A673 (cell line): ENCODE data around the gene PAGR1. TPM values are rescaled to one million over a fixed set of nuclear protein-coding genes. Genes with fewer than 3 reads are reported as not detected.

Experiments
- BruUV-seq: library from RNA; stranded (reverse); fragments of 400-500 nt; replicated peaks from 2 replicates; lab custom pipeline; 2021; lab: Mats Ljungman, UMichigan
- CTCF ChIA-PET: fragments of 300-600 bp; sonication (Branson Sonifier 250); formaldehyde crosslinking; loops from one replicate; lab custom pipeline; 2022; ENCODE audit warnings: antibody characterized with exemption; lab: Charles Lee
- POLR2A ChIA-PET: fragments of 300-600 bp; sonication (Branson Sonifier 250); formaldehyde crosslinking; loops from one replicate; lab custom pipeline; 2022; ENCODE audit warnings: antibody characterized with exemption; ENCODE audit not compliant: low non-redundant PET; lab: Charles Lee
- DNase-seq: peaks from one replicate; pipeline ENCODE4 v3.0.0-alpha.2; 2015; ENCODE audit warnings: low spot score
- H3K27ac ChIP-seq: fragments of 200-600 bp; sonication (generic); 2 replicates; pipeline ENCODE4 v1.5.1; 2016; ENCODE audit warnings: mixed run types, low read depth, mild to moderate bottlenecking, mixed read lengths, antibody characterized with exemption, low read length; ENCODE audit not compliant: poor library complexity, severe bottlenecking
- H3K27me3 ChIP-seq: fragments of 200-600 bp; sonication (generic); replicated peaks from 2 replicates; pipeline ENCODE4 v1.6.1; 2017; ENCODE audit warnings: mixed run types, low read depth, mild to moderate bottlenecking, mixed read lengths, antibody characterized with exemption, low read length; ENCODE audit not compliant: insufficient read depth, poor library complexity
- H3K36me3 ChIP-seq: fragments of 200-600 bp; sonication (generic); 2 replicates; pipeline ENCODE4 v1.6.1; 2016; ENCODE audit warnings: mixed run types, mild to moderate bottlenecking, mixed read lengths, antibody characterized with exemption, low read length; ENCODE audit not compliant: insufficient read depth, poor library complexity, severe bottlenecking
- H3K4me1 ChIP-seq: fragments of 200-600 bp; sonication (generic); 2 replicates; pipeline ENCODE4 v1.6.1; 2017; ENCODE audit warnings: mixed run types, mild to moderate bottlenecking, mixed read lengths, antibody characterized with exemption, low read length; ENCODE audit not compliant: insufficient read depth, poor library complexity, severe bottlenecking
- H3K4me3 ChIP-seq: fragments of 200-600 bp; sonication (generic); 2 replicates; pipeline ENCODE4 v1.5.1; 2016; ENCODE audit warnings: low read depth, mixed run types, mild to moderate bottlenecking, mixed read lengths, low read length; ENCODE audit not compliant: poor library complexity, severe bottlenecking
- H3K9me3 ChIP-seq: fragments of 200-600 bp; sonication (generic); 2 replicates; pipeline ENCODE4 v1.6.1; 2016; ENCODE audit warnings: mixed run types, low read depth, mild to moderate bottlenecking, mixed read lengths, antibody characterized with exemption, low read length; ENCODE audit not compliant: poor library complexity, severe bottlenecking
- CTCF ChIP-seq: fragments of 300-800, 200-600 bp; sonication (generic); conservative IDR thresholded peaks from 2 replicates; pipeline ENCODE4 v1.5.1; 2017; ENCODE audit warnings: low read depth, mild to moderate bottlenecking, antibody characterized with exemption, low read length, moderate library complexity, mixed read lengths
- EZH2 ChIP-seq: fragments of 200-600 bp; sonication (generic); IDR thresholded peaks from 2 replicates; pipeline ENCODE4 v1.6.1; 2017; ENCODE audit warnings: borderline replicate concordance, low read depth, mild to moderate bottlenecking, mixed read lengths, antibody characterized with exemption, low read length; ENCODE audit not compliant: poor library complexity, severe bottlenecking
- intact Hi-C: fragments of 100-400 bp; cut with micrococcal nuclease; formaldehyde crosslinking; loops from one replicate; pipeline ENCODE4 v1.10.0; 2022; ENCODE audit not compliant: unreplicated experiment
- total RNA-seq: library from RNA; stranded (reverse); gene quantifications from 2 replicates; pipeline ENCODE4 v1.2.3, GENCODE V29; 2021

Gene PAGR1
- total RNA-seq, 1 experiment from 2014 or later = 47.4 TPM

- ChIA-PET POLR2A (no interaction called here), CTCF (interaction anchor here (0.6 to 1.5 kb wide), 5 partner anchors 8 to 216 kb away, joined by 3 to 22 read pairs (median 5); partner anchors contain the start of gene MAZ)
- no peak for TF ChIP-seq CTCF
- TF ChIP-seq EZH2 = no peak
- Histone ChIP-seq H3K36me3 (peaks cover 25% of the 10 kb centered on the region), H3K4me3 (peak overlapping the region; percentile 87), H3K4me1 (peaks cover 48% of the 10 kb centered on the region), H3K9me3 (no peaks in the 10 kb centered on the region), H3K27me3 (no peaks in the 10 kb centered on the region), H3K27ac (peak overlapping the region; percentile 92)
- BruUV-seq = TSS peak; percentile 48
- intact Hi-C loops = loop anchor here (10.0 kb wide), 1 partner anchor 50 kb away; the partner anchor contains the start of gene CDIPT
- DNase-seq = peak; percentile 50
These were observed 775 bp upstream of the PAGR1 start for GRCh38 chr16:29815032-29815721.

GRCh38 chr16:29816694-29817441, 916 bp downstream of the PAGR1 start:
- Histone ChIP-seq H3K9me3 (no peaks in the 10 kb centered on the region), H3K4me1 (peaks cover 53% of the 10 kb centered on the region), H3K27me3 (no peaks in the 10 kb centered on the region), H3K27ac (peak overlapping the region; percentile 92), H3K36me3 (peaks cover 22% of the 10 kb centered on the region), H3K4me3 (peak overlapping the region; percentile 87)
- intact Hi-C loops = loop anchor here (2.0 to 10.0 kb wide), 2 partner anchors 48 to 116 kb away; partner anchors contain the start of gene CDIPT
- no TSS peak for BruUV-seq
- DNase-seq = peak; percentile 71
- ChIA-PET CTCF (interaction anchor here (0.6 to 1.4 kb wide), 2 partner anchors 31 to 33 kb away, joined by 4 to 10 read pairs; no protein-coding TSS in a partner anchor), POLR2A (no interaction called here)
- no peak for TF ChIP-seq CTCF
- TF ChIP-seq EZH2 = no peak

- H3K27me3 ChIP-seq = no peaks in the 10 kb centered on the region
- TF ChIP-seq EZH2 = no peak
- no peak for TF ChIP-seq CTCF
- H3K4me1 ChIP-seq = peaks cover 58% of the 10 kb centered on the region
- no peak for DNase-seq
- H3K9me3 ChIP-seq = no peaks in the 10 kb centered on the region
- POLR2A ChIA-PET = no interaction called here
- no peak overlapping the region for H3K4me3 ChIP-seq
- BruUV-seq = no TSS peak
- intact Hi-C loops = loop anchor here (10.0 kb wide), 1 partner anchor 47 kb away; the partner anchor contains the start of gene CDIPT
- CTCF ChIA-PET = no interaction called here
- H3K27ac ChIP-seq = no peak overlapping the region
- peaks cover 22% of the 10 kb centered on the region for H3K36me3 ChIP-seq
These were observed 2.1 kb downstream of the PAGR1 start for GRCh38 chr16:29818082-29818481.
